Adrenal gland (tissue), 5 donors: ENCODE data around the gene ZNF296.

Experiments
- POLR2A ChIP-seq, 2 donors: fragments of 450-650 bp; IDR thresholded peaks; one replicate each; pipeline ENCODE4 v1.6.1; 2017; ENCODE audit warnings: antibody characterized with exemption in 2 of 2, mild to moderate bottlenecking in 2 of 2, moderate library complexity in 1 of 2
- TF ChIP-seq, protein P1 (sequence below), 6 experiments: fragments of 450-650 bp in 4 of 6; fragments of 200-600 bp in 2 of 6; sonication (generic) in 1 of 6; IDR thresholded peaks; 1 replicate in 5 of 6; 2 replicates in 1 of 6; pipeline versions ENCODE4 v1.5.1 to v1.8.0; 2016 to 2021; ENCODE audit warnings: antibody characterized with exemption in 6 of 6, mild to moderate bottlenecking in 2 of 6, moderate library complexity in 1 of 6
- donor health status: DM: no; HTN: no; CAD: no.

DNA sequence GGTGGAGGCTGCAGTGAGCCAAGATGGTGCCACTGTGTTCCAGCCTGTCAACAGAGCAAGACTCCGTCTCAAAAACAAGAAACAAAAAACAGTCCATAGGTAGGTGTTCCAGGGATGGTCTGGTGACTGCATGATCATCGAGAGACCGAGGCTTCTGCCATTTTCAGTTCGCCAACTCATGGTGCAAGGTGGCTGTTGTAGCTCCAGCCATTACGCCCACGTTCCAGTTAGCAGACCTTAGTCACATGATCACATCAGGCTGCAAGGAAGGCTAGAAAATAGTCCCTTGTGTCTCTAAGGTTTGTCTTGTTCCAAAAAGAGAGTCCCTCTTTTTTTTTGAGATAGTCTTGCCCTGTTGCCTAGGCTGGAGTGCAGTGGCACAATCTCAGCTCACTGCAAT is 40.5 kb downstream of the ZNF296 start:
- TF ChIP-seq, protein P1, sequence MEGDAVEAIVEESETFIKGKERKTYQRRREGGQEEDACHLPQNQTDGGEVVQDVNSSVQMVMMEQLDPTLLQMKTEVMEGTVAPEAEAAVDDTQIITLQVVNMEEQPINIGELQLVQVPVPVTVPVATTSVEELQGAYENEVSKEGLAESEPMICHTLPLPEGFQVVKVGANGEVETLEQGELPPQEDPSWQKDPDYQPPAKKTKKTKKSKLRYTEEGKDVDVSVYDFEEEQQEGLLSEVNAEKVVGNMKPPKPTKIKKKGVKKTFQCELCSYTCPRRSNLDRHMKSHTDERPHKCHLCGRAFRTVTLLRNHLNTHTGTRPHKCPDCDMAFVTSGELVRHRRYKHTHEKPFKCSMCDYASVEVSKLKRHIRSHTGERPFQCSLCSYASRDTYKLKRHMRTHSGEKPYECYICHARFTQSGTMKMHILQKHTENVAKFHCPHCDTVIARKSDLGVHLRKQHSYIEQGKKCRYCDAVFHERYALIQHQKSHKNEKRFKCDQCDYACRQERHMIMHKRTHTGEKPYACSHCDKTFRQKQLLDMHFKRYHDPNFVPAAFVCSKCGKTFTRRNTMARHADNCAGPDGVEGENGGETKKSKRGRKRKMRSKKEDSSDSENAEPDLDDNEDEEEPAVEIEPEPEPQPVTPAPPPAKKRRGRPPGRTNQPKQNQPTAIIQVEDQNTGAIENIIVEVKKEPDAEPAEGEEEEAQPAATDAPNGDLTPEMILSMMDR (IDR thresholded peaks at IDR 0.05): no peak
- TF ChIP-seq POLR2A (IDR thresholded peaks at IDR 0.05): no peak
